Cardiac septum (tissue), 1 donor: Measurements from ENCODE around the gene PADI2. TPM values are rescaled to one million over a fixed set of nuclear protein-coding genes. Genes with fewer than 3 reads are reported as not detected.
A peak's percentile ranks its signal among the peaks of the same experiment; 100 is the strongest.
"Not testable (repeated sequence)": the region's sequence is repeated elsewhere in the genome, so short reads cannot be mapped to it uniquely, and the experiment has no call there.

Experiments used
- DNase-seq: peaks from one replicate; pipeline ENCODE4 v3.0.0-alpha.2; 2020; ENCODE audit warnings: low spot score
- intact Hi-C: fragments of 100-400 bp; cut with DNase I; formaldehyde crosslinking; loops from one replicate; pipeline ENCODE4 v1.14.0; 2022
- total RNA-seq: library from RNA; stranded (reverse); fragmentation: NEBNext Ultra II Directional; extraction: Animal tissue kit (Norgen Biotek cat#: 25700); gene quantifications from one replicate; pipeline ENCODE4 v1.2.1, GENCODE V29; 2021
- donor health status: DM: no; HTN: no; CAD: no.

The PADI2 gene
- total RNA-seq, 1 donor from 2014 or later: 1.3 TPM

- DNase-seq: no peak
- intact Hi-C loops: no loop called here
Observed at GRCh38 chr1:17066361-17067068, 52.7 kb downstream of the PADI2 start.

DNA sequence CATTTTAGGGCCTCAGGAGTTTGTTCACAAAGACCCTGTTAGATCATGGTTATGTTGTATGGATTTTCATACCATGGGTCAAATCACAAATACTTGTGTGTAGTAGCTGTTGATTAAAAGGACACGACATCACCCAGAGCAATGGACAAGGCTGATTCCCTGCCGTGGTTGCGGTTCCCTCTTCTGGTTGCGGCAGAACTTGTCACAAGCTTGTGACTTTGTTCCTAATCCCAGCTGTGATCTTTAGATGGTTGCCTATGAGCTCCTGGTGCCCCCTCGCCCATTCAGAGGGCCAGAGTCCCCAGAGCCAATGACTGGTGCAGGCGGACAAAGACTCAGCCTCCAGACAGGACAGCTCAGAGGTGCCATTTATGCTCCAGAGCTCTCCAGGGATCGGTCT is 53.6 kb downstream of the PADI2 start:
- intact Hi-C loops: no loop called here
- DNase-seq: no peak

DNA sequence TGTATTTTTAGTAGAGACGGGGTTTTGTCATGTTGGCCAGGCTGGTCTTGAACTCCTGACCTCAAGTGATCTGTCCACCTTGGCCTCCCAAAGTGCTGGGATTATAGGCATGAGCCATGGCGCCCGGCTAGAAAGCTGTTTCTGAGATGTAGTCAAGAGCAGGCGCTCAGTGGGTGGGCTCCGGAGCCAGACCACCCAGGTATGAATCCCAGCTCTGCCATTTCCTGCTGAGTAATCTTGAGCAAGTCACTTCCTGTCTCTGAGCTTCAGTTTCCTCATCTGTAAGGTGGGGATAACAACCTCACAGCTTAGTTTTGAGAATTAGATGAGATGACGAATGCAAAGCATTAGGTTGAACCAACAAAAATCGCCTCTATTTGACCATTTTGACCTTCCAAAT is 56.5 kb downstream of the PADI2 start:
- intact Hi-C loops: loop anchor here (5.0 kb wide), 2 partner anchors 60 to 275 kb away; no protein-coding TSS in a partner anchor
- not testable (repeated sequence) for DNase-seq

GRCh38 chr1:17061892-17062291 is 57.4 kb downstream of the PADI2 start:
- no peak for DNase-seq
- intact Hi-C loops: loop anchor here (5.0 kb wide), 2 partner anchors 60 to 275 kb away; no protein-coding TSS in a partner anchor

GRCh38 chr1:17061486-17061885 is 57.8 kb downstream of the PADI2 start:
- DNase-seq: no peak
- intact Hi-C loops: loop anchor here (5.0 kb wide), 2 partner anchors 61 to 276 kb away; no protein-coding TSS in a partner anchor

GRCh38 chr1:17060306-17060749 is 58.9 kb downstream of the PADI2 start:
- no peak for DNase-seq
- intact Hi-C loops: loop anchor here (5.0 kb wide), 2 partner anchors 62 to 277 kb away; no protein-coding TSS in a partner anchor

DNA sequence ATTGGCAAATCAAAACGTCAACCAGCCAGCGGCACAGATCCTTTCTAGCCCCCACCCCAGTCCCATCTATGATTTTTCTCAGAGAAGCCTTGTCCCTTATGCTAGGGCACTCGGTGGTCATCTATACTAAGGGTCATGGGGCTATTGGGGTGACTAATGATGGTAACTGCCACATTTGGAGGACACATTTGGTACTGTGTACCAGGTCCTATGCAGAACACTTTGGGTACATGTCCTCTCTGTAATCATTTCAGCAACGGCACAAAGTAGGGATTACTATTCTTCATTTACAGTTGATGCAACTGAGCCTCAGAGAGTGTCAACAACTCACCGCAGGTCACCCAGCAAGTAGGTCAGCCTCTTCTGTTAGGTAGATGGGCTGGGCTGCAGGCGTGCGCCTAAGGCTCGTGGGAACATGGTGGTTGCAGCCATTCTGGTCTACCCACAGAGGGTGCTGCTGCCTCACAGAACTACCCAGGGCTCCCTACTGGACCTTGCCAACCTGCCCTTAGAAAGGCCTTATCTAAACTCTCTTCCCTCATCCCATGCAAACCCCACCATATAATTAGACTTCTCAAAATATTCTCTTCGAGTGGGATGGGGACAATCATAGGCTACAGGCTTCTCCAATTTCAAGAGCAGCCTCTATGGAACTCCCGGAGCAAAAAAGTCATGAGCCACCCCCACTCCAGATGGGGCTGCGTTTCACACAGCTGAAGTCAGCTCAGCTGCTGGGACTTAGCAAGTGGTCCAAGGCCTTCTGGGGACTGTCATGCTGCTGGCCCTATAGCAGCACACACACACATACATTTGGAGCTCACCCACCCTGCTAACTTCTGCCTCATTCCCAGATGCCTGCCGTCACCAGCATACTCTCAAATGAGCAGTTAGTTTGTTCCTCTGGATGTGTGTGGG is 59.6 kb downstream of the PADI2 start:
- intact Hi-C loops: loop anchor here (2.0 to 5.0 kb wide), 3 partner anchors 63 to 278 kb away; no protein-coding TSS in a partner anchor
- DNase-seq: peak; percentile 89

DNA sequence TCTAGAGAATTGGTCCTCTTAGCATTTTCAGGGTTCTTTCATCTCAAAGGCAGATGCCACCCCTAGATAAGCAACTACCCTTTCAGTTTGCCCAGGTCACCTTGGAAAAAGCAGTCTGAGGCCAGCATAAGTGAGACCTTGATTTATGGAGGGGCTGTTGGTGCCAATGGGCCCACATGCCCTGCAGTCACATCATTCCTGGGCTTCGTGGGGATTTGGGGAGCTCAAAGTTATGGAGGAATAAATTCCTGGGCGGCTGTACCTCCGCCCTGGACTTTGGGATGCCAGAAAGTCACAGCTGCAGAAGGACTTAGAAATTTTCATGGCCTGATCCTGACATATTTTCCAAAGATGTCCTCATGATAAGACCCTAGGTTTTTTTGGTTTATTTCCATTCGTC is 62.7 kb downstream of the PADI2 start:
- intact Hi-C loops: no loop called here
- no peak for DNase-seq

GRCh38 chr1:17055801-17056200 is 63.5 kb downstream of the PADI2 start:
- no peak for DNase-seq
- intact Hi-C loops: no loop called here

GRCh38 chr1:17053685-17054410 is 65.4 kb downstream of the PADI2 start, which contains the start of gene SDHB:
Gene SDHB, minus strand, starts transcription at chr1:17054032. Its CDS starts 13 bp downstream, at chr1:17054019.
- peak; percentile 100 for DNase-seq
- intact Hi-C loops: loop anchor here (2.0 kb wide), 1 partner anchor 41 kb away; no protein-coding TSS in a partner anchor

GRCh38 chr1:17053086-17053684 is 66.1 kb downstream of the PADI2 start:
- no peak for DNase-seq
- intact Hi-C loops: loop anchor here (2.0 kb wide), 1 partner anchor 40 kb away; no protein-coding TSS in a partner anchor

DNA sequence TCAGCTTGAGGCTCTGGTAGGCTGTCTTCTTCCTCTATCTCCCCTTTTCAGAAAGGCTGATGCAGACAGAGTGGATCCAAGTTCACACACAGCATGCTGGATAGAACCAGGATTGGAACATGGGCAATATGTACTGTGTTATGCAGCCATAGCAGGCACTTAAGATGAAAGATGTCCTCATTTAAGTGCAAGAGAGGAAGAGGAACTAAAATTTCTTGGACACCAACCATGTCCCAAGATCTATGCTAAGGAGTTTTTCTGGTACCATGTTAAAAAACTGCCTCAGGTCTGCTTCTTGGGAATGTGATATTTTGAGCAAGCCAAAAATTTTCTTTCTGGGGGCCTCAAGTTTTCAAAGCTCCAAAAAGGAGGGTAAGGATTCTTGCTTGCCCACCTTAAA is 66.6 kb downstream of the PADI2 start:
- no peak for DNase-seq
- intact Hi-C loops: loop anchor here (2.0 kb wide), 1 partner anchor 40 kb away; no protein-coding TSS in a partner anchor

- DNase-seq: no peak
- intact Hi-C loops: loop anchor here (2.0 kb wide), 1 partner anchor 39 kb away; no protein-coding TSS in a partner anchor
Observed at GRCh38 chr1:17052038-17052437, 67.2 kb downstream of the PADI2 start.

- DNase-seq: no peak
- intact Hi-C loops: no loop called here
Observed at GRCh38 chr1:17047924-17048323, 71.3 kb downstream of the PADI2 start.

GRCh38 chr1:17046334-17046657 is 73.0 kb downstream of the PADI2 start:
- no peak for DNase-seq
- intact Hi-C loops: no loop called here

- DNase-seq: no peak
- intact Hi-C loops: loop anchor here (2.0 kb wide), 1 partner anchor 95 kb away; no protein-coding TSS in a partner anchor
Observed at GRCh38 chr1:17045634-17046333, 73.5 kb downstream of the PADI2 start.

- DNase-seq: no peak
- intact Hi-C loops: loop anchor here (2.0 kb wide), 1 partner anchor 94 kb away; no protein-coding TSS in a partner anchor
Observed at GRCh38 chr1:17045150-17045549, 74.1 kb downstream of the PADI2 start.

DNA sequence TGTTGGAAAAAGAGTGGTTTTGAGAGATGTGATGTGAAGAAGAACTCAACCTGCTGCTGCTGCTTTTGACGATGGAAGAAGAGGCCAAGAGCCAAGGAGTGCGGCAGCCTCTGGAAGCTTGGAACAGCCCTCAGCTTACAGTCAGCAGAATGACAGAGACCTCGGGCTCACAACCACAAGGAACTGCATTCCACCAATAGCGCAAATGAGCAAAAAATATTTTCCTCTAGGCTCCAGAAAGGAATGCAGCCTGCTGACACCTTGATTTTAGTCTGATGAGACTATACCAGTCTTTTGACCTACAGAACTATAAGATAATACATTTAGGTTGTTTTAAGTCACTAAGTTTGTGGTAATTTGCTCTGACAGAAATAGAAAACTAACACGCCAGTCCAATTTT is 75.6 kb downstream of the PADI2 start:
- intact Hi-C loops: loop anchor here (2.0 kb wide), 1 partner anchor 93 kb away; no protein-coding TSS in a partner anchor
- no peak for DNase-seq
